ENCODE results near the gene SCP2.
"Not testable (repeated sequence)": the region's sequence is repeated elsewhere in the genome, so short reads cannot be mapped to it uniquely, and the experiment has no call there.

Gene SCP2

DNA sequence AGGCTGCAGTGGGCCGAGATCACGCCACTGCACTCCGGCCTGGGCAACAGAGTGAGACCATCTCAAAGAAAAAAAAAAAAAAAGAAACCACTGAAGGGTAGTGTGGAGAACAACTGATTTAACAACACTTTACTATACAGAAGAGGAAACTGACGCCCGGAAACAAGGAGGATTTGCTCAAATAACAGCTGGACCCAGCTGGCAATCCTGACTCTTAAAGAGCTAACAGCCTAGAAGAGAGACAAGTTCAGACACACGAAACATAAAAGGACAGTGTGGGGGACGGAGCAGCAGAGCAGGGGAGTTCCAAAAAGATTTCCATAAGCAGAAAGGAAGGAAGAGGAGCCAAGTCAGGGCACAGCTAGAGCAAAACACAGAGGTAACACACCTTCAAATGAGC is 9.9 kb upstream of the SCP2 start:
- DNase-seq, result no peak

DNA sequence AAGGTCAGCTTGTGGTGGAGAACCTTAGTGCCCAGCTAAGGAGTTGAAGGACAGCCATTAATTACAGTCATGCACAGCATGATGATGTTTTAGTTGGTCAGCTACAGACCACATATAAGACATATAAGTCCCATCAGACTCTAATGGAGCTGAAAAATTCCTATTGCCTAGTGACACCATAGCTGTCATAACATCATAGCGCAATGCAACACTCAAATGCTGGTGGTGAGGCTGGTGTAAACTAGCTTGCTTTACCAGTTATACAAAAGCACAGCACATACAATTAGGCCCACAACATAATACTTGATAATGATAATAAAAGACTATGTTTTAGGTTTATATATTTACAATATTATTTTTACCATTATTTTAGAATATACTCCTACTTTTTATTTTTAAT is 9.5 kb upstream of the SCP2 start:
- no peak for DNase-seq

DNA sequence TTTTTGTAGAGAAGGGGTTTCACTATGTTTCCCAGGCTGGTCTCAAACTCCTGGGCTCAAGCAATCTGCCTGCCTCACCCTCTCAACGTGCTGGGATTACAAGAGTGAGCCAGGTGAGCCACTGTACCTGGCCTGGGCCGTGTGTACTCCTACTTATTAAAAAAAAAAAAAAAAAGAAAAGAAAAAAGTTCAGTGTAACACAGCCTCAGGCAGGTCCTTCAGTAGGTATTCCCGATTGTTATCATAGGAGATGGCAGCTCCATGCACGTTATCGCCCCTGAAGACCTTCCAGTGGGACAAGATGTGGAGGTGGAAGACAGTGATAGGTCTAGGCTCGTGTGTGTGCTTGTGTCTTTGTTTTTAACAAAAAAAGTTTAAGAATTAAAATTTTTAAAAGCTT is 8.9 kb upstream of the SCP2 start:
- no peak for DNase-seq

DNA sequence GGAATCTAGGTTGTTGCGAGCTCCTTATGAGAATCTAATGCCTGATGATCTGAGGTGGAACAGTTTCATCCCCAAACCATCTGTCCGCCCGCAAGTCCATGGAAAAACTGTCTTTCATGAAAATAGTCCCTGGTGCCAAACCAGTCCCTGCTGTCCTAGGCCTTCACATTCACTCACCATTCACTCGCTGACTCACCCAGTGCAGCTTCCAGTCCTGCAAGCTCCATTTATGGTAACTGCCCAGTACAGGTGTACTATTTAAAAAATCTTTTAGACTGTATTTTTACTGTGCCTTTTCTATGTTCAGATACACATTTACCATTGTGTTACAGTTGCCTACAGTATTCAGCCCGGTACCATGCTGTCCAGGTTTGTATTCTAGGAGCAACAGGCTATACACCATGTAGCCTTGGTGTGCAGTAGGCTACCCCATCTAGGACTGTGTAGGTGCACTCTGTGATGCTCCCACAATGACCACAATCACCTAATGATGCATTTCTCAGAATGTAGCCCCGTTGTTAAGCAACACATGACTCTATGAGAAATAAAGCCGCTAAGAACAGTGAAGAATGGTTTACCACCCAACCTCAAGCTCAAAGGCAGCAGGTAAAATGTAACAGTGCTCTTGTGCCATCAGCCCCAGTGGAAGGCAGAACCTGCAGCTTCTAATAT is 7.9 kb upstream of the SCP2 start:
- no peak for DNase-seq

DNA sequence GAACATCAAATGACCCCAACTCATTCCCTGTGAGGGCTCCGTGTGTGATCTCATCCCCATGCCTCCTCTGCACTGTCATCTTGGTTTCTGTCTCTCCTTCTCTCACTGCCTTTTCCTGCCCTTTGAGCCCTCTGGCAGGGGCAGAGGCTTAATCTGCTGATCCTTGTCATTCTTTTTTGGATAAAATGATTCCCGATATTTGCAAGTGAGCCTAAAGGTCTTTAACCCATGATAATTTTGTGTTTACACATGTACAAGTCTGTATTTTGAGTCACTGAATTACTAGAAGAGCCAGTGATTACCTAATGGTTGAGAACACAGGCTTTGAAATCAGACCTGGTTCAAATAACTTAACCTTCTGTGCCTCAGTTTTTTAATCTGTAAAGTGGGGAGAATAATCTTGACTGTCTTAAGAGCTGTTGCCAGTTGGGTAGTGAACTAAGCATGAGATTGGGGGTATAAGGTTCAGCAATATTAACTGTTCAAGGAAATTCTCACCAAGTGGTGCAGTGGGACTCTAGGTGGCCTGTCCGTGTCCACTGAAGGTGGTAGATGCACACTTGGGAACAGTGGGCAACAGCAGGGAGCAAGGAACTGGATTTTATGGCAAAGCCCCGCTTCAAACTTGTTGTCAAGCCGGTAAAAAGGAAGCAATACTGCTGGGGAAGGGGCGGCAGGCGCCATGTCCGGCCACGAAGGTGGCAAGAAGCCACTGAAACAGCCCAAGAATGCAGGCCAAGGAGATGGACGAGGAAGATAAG is 7.2 kb upstream of the SCP2 start:
- DNase-seq, result no peak

DNA sequence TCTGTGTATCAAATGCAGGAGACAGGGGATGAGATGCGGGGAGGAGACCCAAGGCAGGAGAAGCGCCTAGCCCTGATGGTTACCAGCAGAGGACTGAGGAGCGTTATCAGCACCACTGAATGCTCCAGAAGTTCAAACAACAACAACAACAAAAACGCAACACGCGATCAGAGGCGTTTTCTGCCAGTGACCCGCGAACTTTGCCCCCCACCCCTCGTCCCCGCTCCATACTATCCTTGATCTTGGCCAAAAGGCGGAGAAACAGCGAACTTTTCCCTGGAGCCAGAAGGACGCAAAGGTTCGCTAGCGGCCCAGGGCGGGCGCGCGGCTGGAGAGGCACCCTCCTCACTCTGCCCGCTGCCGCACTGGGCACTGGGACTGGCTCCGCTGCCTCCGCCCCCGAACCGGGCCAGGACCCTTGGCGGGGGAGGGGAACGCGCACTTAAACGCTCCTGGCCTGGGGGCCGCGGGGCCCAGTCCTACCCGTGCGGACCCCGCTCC is 6.2 kb upstream of the SCP2 start:
- DNase-seq, result no peak

DNA sequence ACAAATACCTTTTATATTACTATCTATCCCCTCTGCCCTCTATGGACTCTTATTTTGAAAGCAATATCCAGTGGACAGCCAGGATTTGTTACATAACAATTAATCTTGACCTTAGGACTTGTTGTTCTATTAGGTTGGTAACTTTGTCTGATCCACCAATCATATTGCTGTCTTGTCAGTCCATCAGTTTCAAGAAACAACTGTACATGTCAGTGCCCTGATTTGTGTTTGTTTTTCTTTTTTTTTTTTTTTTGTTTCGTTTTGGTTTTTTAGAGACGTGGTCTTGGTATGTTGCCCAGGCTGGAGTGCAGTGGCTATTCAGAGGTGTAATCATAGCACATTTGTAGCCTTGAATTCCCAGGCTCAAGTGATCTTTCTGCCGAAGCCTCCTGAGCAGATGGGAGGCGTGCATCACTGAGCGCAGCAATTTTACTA is 1.5 kb upstream of the SCP2 start:
- no peak for DNase-seq

DNA sequence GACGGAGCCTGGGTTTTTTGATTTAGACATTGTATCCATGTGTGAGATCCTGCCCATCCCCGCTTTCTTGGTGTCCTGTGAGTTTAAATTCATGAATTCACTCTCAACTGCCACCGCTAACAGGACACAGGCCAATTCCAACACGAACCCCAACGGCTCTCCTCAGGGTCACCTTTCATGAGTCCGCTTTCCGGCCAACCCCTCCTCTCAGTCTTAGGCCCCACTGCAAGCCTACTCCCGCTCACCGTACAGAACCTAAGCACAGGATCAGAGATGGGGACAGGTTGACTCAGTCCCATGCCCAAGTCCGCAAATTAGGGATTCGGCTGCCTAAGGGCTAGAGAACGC is 238 bp upstream of the SCP2 start:
- DNase-seq, result no peak

DNA sequence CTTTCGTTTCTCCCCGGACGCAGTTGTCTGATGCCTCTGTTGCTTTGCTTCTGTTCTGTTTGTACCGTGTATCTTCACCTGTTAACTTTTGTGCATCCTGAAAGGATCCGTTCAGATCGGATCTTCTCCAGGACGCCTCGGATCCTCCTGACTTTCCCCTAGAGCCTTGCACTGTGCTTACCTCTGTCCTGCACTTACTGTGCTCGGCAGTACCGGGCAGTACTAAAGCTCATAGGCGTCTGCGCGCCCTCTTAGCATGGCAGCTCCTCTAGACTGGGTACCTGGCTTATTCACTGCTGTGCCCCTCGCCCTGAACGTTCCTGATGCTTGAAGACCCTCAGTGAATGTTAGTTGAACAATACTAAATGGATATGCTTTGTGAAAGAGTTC is 934 bp downstream of the SCP2 start:
- no peak for DNase-seq

DNA sequence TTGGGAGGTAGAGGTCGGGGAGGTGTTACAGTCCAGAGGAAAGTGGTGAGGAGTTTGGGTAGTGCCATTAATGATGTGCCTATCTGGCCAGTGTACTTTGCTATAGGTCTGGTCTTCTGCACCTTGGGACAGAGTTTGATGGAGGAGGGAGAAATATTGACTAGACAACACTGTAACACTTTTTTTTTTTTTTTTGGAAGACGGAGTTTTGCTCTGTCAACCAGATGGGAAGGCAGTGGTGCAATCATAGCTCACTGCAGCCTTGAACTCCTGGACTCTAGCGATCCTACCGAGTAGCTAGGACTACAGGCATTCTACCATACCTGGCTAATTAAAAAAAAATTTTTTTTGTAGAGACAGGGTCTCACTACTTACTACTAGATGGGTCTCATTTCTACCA is 1.9 kb downstream of the SCP2 start:
- no peak for DNase-seq

DNA sequence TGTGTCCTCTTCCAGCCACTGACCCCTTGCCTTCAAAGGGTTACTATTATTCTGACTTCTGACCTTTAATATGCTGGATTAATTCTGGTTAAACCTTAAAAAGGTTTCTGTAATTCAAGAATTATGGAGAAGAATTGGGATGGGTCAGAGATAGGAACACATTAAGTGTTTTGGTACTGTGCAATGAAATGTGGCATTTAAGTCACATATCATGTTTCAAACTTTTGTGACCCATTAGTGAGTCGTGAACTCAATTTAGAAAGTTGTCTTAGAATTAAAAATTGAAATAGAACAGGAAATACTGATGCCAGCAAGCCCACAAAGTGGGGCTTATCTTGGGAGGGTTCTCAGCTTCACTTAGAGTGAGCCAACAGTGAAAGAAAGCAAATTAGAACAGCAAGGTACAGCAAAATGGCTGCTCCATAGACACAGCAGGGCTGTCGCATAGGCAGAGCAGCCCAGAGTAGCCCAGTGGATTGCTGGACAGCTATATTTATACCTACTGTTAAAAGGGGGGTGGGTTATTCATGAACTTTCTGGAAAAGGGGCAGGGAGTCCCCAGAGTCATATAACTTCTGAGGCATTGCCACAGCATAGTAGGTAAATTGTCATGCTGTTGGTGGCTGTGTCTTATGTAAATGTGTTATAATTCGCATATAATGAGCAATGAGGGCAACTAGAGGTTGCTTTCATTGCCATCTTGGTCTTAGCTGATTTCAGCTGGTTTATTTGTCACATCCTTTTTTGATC is 10.5 kb downstream of the SCP2 start:
- no peak for DNase-seq

DNA sequence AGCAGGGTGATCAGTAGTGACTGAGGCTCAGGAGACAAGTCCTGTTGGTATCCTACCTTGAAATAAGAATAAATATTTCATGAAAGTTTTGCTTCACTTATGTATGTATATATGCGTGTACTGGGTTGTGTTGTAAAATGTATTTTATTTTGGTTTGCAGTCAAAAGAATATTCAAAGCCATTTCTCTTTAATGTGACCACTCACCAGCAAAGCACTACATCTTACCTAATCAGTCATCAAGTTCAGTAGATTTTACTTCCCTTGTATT is 11.0 kb downstream of the SCP2 start:
- no peak for DNase-seq

DNA sequence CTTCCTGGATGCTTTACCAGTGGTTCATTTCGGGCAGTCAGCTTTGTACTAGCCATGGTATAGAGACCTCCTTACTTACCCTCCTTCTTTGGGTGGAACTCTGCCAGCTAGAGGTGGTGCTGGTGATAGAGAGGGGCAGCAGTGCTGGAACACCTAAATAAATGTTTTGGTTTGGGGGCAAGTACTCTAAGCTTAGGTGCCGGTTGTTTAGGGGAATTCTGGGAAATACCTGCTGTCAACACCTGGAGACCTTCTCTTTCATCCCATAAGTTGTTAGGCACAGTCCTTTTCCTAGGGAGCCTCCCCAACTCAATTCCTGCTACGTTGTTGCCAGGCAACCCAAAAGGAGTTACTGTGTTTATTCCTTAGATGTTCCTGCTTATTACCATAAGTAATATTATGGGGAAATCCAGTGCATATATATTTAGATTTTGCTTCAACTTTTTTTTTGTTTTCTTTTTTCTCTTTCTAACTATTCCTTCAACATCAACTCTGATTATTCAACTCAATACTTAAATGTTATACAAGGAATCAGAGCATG is 16.9 kb downstream of the SCP2 start:
- DNase-seq, result no peak

DNA sequence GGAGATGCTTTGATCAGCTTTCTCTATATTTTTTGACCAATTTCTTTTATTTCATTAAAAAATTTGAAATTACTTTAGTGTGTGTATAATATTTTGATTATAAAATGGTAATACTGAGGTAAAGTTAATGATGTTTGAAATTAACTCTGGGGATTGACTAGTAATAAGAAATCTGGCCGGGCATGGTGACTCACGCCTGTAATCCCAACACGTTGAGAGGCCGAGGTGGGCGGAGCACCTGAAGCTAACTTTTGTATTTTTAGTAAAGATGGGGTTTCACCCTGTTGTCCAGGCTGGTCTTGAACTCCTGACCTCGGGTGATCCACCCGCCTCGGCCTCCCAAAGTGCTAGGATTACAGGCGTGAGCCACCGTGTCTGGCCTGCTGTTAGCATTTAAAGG is 17.5 kb downstream of the SCP2 start:
- no peak for DNase-seq

DNA sequence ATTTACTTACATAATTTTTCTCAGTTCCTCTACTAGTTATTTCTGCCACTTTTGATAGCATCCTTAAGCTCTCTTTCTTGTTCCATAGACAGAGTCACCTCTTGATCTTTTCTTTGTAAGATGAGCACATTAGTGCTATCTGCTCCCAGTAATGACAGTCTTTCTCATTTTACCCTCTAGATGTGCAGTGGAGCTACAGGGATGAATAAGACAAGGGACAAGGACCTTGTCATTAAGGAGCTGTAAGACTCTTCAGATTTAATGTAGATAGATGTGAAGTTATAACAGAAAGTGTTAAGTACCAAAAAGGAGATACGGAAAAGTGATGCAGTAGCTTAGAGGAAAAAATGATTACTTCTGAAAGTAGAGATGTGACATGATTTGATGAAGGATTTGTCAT is 20.4 kb downstream of the SCP2 start:
- peak; percentile 1 for DNase-seq

DNA sequence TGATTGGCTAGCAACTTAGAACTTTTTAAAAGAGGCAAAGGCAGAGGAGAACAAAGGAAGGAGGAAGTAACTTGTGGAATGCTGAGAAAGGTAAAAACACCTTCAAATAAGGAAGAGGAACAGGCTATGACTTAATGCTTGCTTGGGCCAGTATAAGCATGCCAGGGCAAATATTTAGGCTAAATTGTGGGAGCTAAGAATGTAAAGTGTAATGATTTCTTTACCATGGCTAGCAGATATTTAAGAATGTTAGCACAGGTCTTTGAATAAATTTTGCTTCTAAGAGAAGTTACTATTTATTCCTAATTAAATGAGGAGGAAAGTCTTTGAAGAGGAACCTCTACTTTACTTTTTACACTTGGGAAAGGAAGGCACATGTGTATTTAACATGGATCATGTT is 22.5 kb downstream of the SCP2 start:
- DNase-seq, result not testable (repeated sequence)

DNA sequence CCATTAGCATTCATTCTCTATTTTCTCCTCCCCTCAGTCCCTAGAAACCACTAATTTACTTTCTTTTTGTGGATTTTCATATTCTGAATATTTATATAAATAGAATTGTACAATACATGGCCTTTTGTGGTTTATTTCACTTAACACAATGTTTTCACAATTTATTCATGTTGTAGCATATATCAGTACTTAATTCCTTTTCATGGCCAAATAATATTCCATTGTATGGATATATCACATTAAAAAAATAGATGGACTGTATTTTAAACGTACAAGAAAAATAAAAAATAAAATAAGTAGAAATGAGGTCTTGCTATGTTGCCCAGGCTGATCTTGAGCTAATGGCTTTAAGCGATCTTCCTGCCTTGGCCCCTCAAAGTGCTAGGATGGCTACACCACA is 25.0 kb downstream of the SCP2 start:
- DNase-seq, result no peak

DNA sequence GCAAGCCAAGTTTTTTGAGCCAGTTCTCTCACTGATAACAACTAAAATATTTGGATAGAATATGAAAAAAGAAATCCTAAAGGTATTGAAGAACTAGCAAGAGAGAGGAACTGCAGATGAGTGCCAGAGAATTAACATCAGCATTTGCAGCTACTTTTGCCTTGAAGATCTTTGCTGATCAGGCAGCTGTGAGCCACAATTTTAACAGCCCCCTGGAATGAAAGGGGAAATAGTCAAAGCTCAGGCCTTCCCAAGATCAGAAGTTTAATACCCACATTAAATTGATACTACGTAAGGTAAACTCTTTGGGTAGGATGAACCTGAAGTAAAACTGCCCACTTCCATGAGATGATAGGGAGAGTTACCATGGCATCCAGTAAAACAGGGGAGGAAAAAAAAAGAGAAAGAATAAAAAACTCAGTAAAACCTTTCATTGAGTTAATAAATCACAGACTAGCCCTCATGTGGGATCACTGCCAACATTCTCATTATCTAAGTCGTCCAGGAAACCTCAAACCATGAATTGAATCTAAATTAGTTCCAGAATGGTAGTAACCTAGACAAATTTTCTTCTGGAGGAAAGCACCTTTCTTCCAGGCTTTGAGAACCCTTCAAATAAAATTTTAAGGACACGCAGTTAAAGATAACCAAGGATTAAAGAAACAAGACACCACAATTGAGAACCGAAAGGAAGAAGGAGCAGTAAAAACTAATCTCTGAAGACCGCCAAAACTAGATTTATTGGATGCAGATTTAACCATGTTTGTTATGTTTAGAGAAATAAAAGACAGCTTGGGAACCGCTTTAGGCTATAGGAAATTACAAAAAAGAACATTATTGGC is 28.3 kb downstream of the SCP2 start:
- no peak for DNase-seq

DNA sequence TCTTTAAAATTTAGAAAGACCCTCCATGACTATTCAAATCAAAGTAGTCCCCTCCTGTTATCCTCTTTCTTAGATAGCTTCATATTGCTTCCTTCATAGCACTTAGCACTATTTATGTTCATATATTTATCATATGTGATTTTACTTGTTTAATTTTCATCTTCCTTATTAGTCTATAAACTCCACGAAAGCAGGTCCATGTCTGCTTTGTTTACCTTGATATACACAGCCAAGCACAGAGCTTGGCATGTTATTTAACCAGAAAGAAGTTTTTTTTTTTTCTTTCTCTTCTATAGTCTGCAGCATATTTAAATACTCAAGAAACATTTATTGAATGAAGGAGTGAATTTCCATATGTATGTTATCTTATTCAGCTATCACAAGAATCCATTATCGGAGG is 36.0 kb downstream of the SCP2 start:
- DNase-seq, result no peak

DNA sequence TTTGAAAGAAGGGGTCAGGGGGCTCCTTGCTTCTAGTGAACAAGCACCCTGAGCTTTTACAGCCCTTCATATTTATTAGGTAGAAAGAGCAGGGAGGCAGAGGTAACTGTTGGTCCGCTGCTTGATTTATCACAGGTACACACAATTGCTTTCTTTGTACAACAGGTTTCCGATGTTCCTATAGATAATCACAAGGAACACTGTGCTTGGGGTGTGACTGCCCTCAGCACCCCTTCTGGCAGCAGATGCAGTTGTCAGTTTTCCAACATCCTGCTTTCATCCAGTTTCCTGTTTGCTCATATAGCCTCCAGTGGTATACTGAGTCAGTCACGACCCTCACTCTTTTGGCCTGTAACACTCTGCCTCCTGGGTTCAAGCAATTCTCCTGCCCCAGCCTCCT is 40.6 kb downstream of the SCP2 start:
- DNase-seq, result no peak

DNA sequence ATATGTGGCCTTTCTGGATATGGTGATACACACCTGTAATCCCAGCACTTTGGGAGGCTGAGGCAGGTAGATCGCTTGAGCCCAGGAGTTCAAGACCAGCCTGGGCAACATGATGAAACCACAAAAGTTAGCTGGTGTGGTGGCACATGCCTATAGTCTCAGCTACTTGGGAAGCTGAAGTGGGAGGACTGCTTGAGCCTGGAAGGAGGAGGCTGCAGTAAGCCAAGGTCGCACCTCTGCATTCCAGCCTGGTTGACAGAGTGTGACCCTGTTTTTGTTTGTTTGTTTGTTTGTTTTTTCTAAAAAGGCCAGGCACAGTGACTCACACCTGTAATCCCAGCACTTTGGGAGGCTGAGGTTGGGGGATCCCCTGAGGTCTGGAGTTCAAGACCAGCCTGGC is 42.2 kb downstream of the SCP2 start:
- not testable (repeated sequence) for DNase-seq

DNA sequence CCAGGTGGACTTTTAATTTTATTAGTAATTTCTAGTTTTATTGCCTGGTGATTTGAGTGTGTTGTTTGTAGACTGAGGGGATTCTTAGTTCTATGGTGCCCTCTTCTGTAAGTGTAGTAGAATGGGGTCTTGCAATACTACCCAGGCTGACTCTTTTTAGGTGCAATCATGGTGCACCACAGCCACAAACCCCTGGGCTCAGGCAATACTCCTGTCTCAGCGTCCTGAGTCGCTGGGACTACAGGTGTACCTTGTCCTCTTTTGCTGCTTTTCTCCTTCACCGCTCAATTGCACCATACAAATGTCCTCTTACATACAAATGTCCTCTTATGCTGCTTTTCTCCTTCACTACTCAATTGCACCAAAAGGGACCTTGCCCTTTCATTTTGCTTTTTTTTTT is 43.1 kb downstream of the SCP2 start:
- DNase-seq, result peak; percentile 2

DNA sequence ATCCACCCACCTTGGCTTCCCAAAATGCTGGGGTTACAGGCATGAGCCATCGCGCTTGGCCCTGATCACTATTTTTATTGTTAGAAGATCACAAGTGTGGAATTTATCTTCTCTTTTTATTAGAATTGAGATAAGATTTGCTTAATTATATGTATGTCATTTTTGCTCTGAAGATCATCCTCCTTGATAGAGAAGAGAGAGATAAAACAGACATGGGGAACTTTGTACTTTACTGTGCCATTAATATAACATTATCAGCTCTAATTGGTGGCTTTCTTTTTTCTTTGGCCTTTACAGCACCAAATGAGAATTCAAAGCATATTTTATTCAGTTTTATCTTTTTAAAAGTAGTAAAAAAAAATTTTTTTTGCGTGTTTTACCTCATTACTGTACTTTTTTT is 46.8 kb downstream of the SCP2 start:
- DNase-seq, result no peak

Measured in activated CD4-positive, alpha-beta T cell treated with anti-CD3 and anti-CD28 coated beads, Interleukin-10, Interleukin-2, amounts not matched to agents 100 ng/mL and 50 ng/mL, durations not matched to agents 16 hours and 8 hours (primary cell).